GM12891 (cell line): ENCODE results near the gene CD46.

Source experiments
- PAX5 ChIP-seq: IDR thresholded peaks from 2 replicates; pipeline ENCODE4 v1.6.1; 2011; ENCODE audit warnings: low read length, moderate library complexity, mild to moderate bottlenecking; ENCODE audit not compliant: insufficient read depth, severe bottlenecking
- POLR2A ChIP-seq: IDR thresholded peaks from 2 replicates; pipeline ENCODE4 v1.6.1; 2011; ENCODE audit warnings: low read depth, low read length, control low read depth
- POLR2AphosphoS5 ChIP-seq: IDR thresholded peaks from 2 replicates; pipeline ENCODE4 v1.6.1; 2011; ENCODE audit warnings: low read depth, low read length, control low read depth
- POU2F2 ChIP-seq: IDR thresholded peaks from 2 replicates; pipeline ENCODE4 v1.6.1; 2011; ENCODE audit warnings: low read depth, mild to moderate bottlenecking, control low read depth, low read length, moderate library complexity
- SPI1 ChIP-seq: IDR thresholded peaks from 2 replicates; pipeline ENCODE4 v1.6.1; 2011; ENCODE audit warnings: low read depth, low read length, control low read depth
- TAF1 ChIP-seq: IDR thresholded peaks from 2 replicates; pipeline ENCODE4 v1.6.1; 2011; ENCODE audit warnings: low read depth, low read length, control low read depth

GRCh38 chr1:207807326-207807689 lies 55.5 kb downstream of the CD46 start:
- TF ChIP-seq POLR2A, result no peak
- TF ChIP-seq SPI1, result peak; percentile 69
- TF ChIP-seq POLR2AphosphoS5, result no peak
- no peak for TF ChIP-seq TAF1
- no peak for TF ChIP-seq PAX5
- no peak for TF ChIP-seq POU2F2
